Sigmoid colon (tissue), 4 donors: Measurements from ENCODE around the gene KLHL29.

Experiments used
- CTCF ChIP-seq, 4 experiments: fragments of 450-650 bp in 3 of 4; fragments of 200-600 bp in 1 of 4; IDR thresholded peaks; one replicate each; pipeline ENCODE4 v1.5.1; 2016 to 2019; ENCODE audit warnings: antibody characterized with exemption in 4 of 4, mild to moderate bottlenecking in 3 of 4, moderate library complexity in 2 of 4
- POLR2A ChIP-seq, 2 donors: fragments of 450-650 bp; IDR thresholded peaks; one replicate each; pipeline ENCODE4 v1.6.1; 2016; ENCODE audit warnings: antibody characterized with exemption in 2 of 2, mild to moderate bottlenecking in 2 of 2, moderate library complexity in 2 of 2
- POLR2AphosphoS5 ChIP-seq, 4 donors: sonication (generic); formaldehyde crosslinking; IDR thresholded peaks; one replicate each; pipeline ENCODE4 v1.6.1; 2017; ENCODE audit warnings: antibody characterized with exemption in 4 of 4

GRCh38 chr2:23658466-23658942 is 273.5 kb downstream of the KLHL29 start:
- TF ChIP-seq CTCF (IDR thresholded peaks at IDR 0.05) (no peak), POLR2AphosphoS5 (IDR thresholded peaks at IDR 0.05) (no peak), POLR2A (IDR thresholded peaks at IDR 0.05) (no peak)
